ENCODE results near the gene CNTNAP2. TPM values are rescaled to one million over a fixed set of nuclear protein-coding genes. Genes with fewer than 3 reads are reported as not detected.

Gene CNTNAP2
- total and polyA plus RNA-seq, 2 donors, result 5.1 to 10.3 TPM

- Histone ChIP-seq H3K4me3 (ENCODE audit: low read length in 2 of 2) (no peak overlapping the region), H3K36me3 (ENCODE audit: control insufficient read depth in 2 of 2, insufficient read depth in 2 of 2, low read length in 1 of 2) (no peaks in the 10 kb centered on the region), H3K9me3 (ENCODE audit: control insufficient read depth in 2 of 2, insufficient read depth in 1 of 2, low read length in 1 of 2) (peaks cover 0 to 22% of the 10 kb centered on the region in 2 donors), H3K4me1 (ENCODE audit: control insufficient read depth in 2 of 2, insufficient read depth in 2 of 2, low read length in 2 of 2) (peaks cover 0 to 7% of the 10 kb centered on the region in 2 donors), H3K27me3 (ENCODE audit: control insufficient read depth in 2 of 2, insufficient read depth in 1 of 2, low read length in 1 of 2) (peaks cover 18 to 34% of the 10 kb centered on the region in 2 donors), H3K27ac (ENCODE audit: low read depth in 1 of 2, low read length in 1 of 2) (no peak overlapping the region)
- peak in 1 of 9 donors; percentile 7 for DNase-seq (ENCODE audit: low read depth in 6 of 9, low spot score in 9 of 9)
- 41% methylated on average over 6 of the region's 6 CpGs for WGBS
Observed at GRCh38 chr7:148334959-148335577, 2218.5 kb downstream of the CNTNAP2 start.

GRCh38 chr7:148335790-148336189 lies 2219.2 kb downstream of the CNTNAP2 start:
- H3K4me3 ChIP-seq (ENCODE audit: low read length in 2 of 2), result no peak overlapping the region
- peaks cover 22 to 42% of the 10 kb centered on the region in 2 donors for H3K27me3 ChIP-seq (ENCODE audit: control insufficient read depth in 2 of 2, insufficient read depth in 1 of 2, low read length in 1 of 2)
- no peak overlapping the region for H3K27ac ChIP-seq (ENCODE audit: low read depth in 1 of 2, low read length in 1 of 2)
- no peak for DNase-seq (ENCODE audit: low read depth in 6 of 9, low spot score in 9 of 9)
- H3K9me3 ChIP-seq (ENCODE audit: control insufficient read depth in 2 of 2, insufficient read depth in 1 of 2, low read length in 1 of 2), result peaks cover 0 to 15% of the 10 kb centered on the region in 2 donors
- H3K4me1 ChIP-seq (ENCODE audit: control insufficient read depth in 2 of 2, insufficient read depth in 2 of 2, low read length in 2 of 2), result peaks cover 0 to 7% of the 10 kb centered on the region in 2 donors
- H3K36me3 ChIP-seq (ENCODE audit: control insufficient read depth in 2 of 2, insufficient read depth in 2 of 2, low read length in 1 of 2), result no peaks in the 10 kb centered on the region
- WGBS, result 91% methylated on average over 1 of the region's 1 CpG

- H3K9me3 ChIP-seq (ENCODE audit: control insufficient read depth in 2 of 2, insufficient read depth in 1 of 2, low read length in 1 of 2), result peaks cover 0 to 9% of the 10 kb centered on the region in 2 donors
- no peak for DNase-seq (ENCODE audit: low read depth in 6 of 9, low spot score in 9 of 9)
- peaks cover 24 to 46% of the 10 kb centered on the region in 2 donors for H3K27me3 ChIP-seq (ENCODE audit: control insufficient read depth in 2 of 2, insufficient read depth in 1 of 2, low read length in 1 of 2)
- WGBS, result 75% methylated on average over 3 of the region's 3 CpGs
- H3K4me3 ChIP-seq (ENCODE audit: low read length in 2 of 2), result no peak overlapping the region
- H3K27ac ChIP-seq (ENCODE audit: low read depth in 1 of 2, low read length in 1 of 2), result no peak overlapping the region
- H3K36me3 ChIP-seq (ENCODE audit: control insufficient read depth in 2 of 2, insufficient read depth in 2 of 2, low read length in 1 of 2), result no peaks in the 10 kb centered on the region
- peaks cover 0 to 7% of the 10 kb centered on the region in 2 donors for H3K4me1 ChIP-seq (ENCODE audit: control insufficient read depth in 2 of 2, insufficient read depth in 2 of 2, low read length in 2 of 2)
Observed at GRCh38 chr7:148336411-148336810, 2219.8 kb downstream of the CNTNAP2 start.

- H3K36me3 ChIP-seq (ENCODE audit: control insufficient read depth in 2 of 2, insufficient read depth in 2 of 2, low read length in 1 of 2), result no peaks in the 10 kb centered on the region
- H3K4me1 ChIP-seq (ENCODE audit: control insufficient read depth in 2 of 2, insufficient read depth in 2 of 2, low read length in 2 of 2), result peaks cover 0 to 7% of the 10 kb centered on the region in 2 donors
- no peak overlapping the region for H3K4me3 ChIP-seq (ENCODE audit: low read length in 2 of 2)
- no peak overlapping the region for H3K27ac ChIP-seq (ENCODE audit: low read depth in 1 of 2, low read length in 1 of 2)
- WGBS, result 78% methylated on average over 11 of the region's 11 CpGs
- DNase-seq (ENCODE audit: low read depth in 6 of 9, low spot score in 9 of 9), result no peak
- peaks cover 0 to 6% of the 10 kb centered on the region in 2 donors for H3K9me3 ChIP-seq (ENCODE audit: control insufficient read depth in 2 of 2, insufficient read depth in 1 of 2, low read length in 1 of 2)
- peaks cover 24 to 55% of the 10 kb centered on the region in 2 donors for H3K27me3 ChIP-seq (ENCODE audit: control insufficient read depth in 2 of 2, insufficient read depth in 1 of 2, low read length in 1 of 2)
Observed at GRCh38 chr7:148337246-148337965, 2220.8 kb downstream of the CNTNAP2 start.

DNA sequence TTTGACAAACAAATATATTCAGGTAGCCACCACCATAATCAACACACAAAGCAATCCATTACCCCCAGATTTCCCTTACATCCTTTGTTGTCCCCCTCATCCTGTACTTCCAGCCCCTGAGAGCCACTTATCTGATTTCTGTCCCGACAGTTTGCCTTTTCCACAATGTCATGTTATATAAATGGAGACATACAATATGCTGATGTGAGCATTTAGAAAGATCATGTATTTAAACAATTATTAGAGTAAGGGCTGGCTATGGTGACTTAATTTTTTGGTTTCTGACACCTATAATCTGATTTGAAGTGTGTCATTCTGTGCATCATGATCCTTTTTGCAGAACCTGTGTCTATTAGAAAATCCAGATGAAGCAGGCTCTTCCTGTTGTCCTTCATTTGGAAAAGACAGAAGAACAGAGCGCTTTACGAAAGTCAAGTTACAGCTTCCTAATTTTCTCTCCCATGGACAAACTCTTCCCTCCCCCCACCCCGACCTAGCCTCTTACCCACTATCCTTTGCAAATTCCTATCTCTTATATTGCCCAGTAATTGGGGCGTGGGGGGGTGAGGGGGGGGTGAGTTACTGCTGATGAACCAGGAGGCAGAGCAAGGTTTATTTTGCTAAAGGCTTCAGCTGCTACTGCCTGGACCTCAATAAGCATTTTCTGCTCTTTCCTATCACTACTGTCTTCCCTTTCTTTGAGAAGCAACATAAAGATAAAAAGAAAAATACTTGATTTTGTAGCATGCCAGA lies 2221.6 kb downstream of the CNTNAP2 start:
- Histone ChIP-seq H3K4me1 (ENCODE audit: control insufficient read depth in 2 of 2, insufficient read depth in 2 of 2, low read length in 2 of 2) (peaks cover 0 to 7% of the 10 kb centered on the region in 2 donors), H3K36me3 (ENCODE audit: control insufficient read depth in 2 of 2, insufficient read depth in 2 of 2, low read length in 1 of 2) (no peaks in the 10 kb centered on the region), H3K4me3 (ENCODE audit: low read length in 2 of 2) (no peak overlapping the region), H3K9me3 (ENCODE audit: control insufficient read depth in 2 of 2, insufficient read depth in 1 of 2, low read length in 1 of 2) (peaks cover 0 to 6% of the 10 kb centered on the region in 2 donors), H3K27me3 (ENCODE audit: control insufficient read depth in 2 of 2, insufficient read depth in 1 of 2, low read length in 1 of 2) (peaks cover 24 to 60% of the 10 kb centered on the region in 2 donors), H3K27ac (ENCODE audit: low read depth in 1 of 2, low read length in 1 of 2) (no peak overlapping the region)
- no peak for DNase-seq (ENCODE audit: low read depth in 6 of 9, low spot score in 9 of 9)
- 46% methylated on average over 5 of the region's 5 CpGs for WGBS

- 79% methylated on average over 15 of the region's 15 CpGs for WGBS
- Histone ChIP-seq H3K36me3 (ENCODE audit: control insufficient read depth in 2 of 2, insufficient read depth in 2 of 2, low read length in 1 of 2) (no peaks in the 10 kb centered on the region), H3K9me3 (ENCODE audit: control insufficient read depth in 2 of 2, insufficient read depth in 1 of 2, low read length in 1 of 2) (peaks cover 0 to 6% of the 10 kb centered on the region in 2 donors), H3K27me3 (ENCODE audit: control insufficient read depth in 2 of 2, insufficient read depth in 1 of 2, low read length in 1 of 2) (peaks cover 24 to 57% of the 10 kb centered on the region in 2 donors), H3K4me1 (ENCODE audit: control insufficient read depth in 2 of 2, insufficient read depth in 2 of 2, low read length in 2 of 2) (peaks cover 0 to 7% of the 10 kb centered on the region in 2 donors), H3K4me3 (ENCODE audit: low read length in 2 of 2) (peak overlapping the region in 1 of 2 donors; percentile 15), H3K27ac (ENCODE audit: low read depth in 1 of 2, low read length in 1 of 2) (no peak overlapping the region)
- no peak for DNase-seq (ENCODE audit: low read depth in 6 of 9, low spot score in 9 of 9)
Observed at GRCh38 chr7:148340438-148341280, 2224.1 kb downstream of the CNTNAP2 start.

- 96% methylated on average over 1 of the region's 1 CpG for WGBS
- H3K27me3 ChIP-seq (ENCODE audit: control insufficient read depth in 2 of 2, insufficient read depth in 1 of 2, low read length in 1 of 2), result peaks cover 9 to 32% of the 10 kb centered on the region in 2 donors
- no peak overlapping the region for H3K27ac ChIP-seq (ENCODE audit: low read depth in 1 of 2, low read length in 1 of 2)
- H3K4me1 ChIP-seq (ENCODE audit: control insufficient read depth in 2 of 2, insufficient read depth in 2 of 2, low read length in 2 of 2), result peaks cover 0 to 2% of the 10 kb centered on the region in 2 donors
- DNase-seq (ENCODE audit: low read depth in 6 of 9, low spot score in 9 of 9), result no peak
- H3K4me3 ChIP-seq (ENCODE audit: low read length in 2 of 2), result no peak overlapping the region
- H3K36me3 ChIP-seq (ENCODE audit: control insufficient read depth in 2 of 2, insufficient read depth in 2 of 2, low read length in 1 of 2), result no peaks in the 10 kb centered on the region
- peaks cover 0 to under 1% of the 10 kb centered on the region in 2 donors for H3K9me3 ChIP-seq (ENCODE audit: control insufficient read depth in 2 of 2, insufficient read depth in 1 of 2, low read length in 1 of 2)
Observed at GRCh38 chr7:148344406-148344805, 2227.8 kb downstream of the CNTNAP2 start.

DNA sequence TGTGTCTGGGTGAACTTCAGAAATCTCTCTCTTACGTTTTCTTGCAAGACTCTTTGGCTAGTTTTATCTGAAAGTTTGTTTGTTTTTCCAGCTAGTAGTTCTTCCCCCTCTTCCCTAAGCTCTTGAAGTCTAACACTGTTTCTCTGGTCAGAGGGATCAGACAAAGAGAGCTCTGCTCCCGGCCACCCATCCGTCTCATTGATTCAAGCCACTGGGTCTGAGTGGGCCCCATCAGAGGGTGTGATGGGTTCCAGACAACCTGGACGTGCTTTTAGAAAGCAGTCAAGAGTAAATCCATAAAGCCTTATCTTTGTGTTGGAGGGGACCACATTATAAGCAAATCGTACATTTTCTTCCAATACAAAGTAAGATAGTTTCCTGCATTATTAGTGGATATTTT lies 2231.4 kb downstream of the CNTNAP2 start:
- no peak for DNase-seq (ENCODE audit: low read depth in 6 of 9, low spot score in 9 of 9)
- Histone ChIP-seq H3K36me3 (ENCODE audit: control insufficient read depth in 2 of 2, insufficient read depth in 2 of 2, low read length in 1 of 2) (no peaks in the 10 kb centered on the region), H3K4me3 (ENCODE audit: low read length in 2 of 2) (no peak overlapping the region), H3K27me3 (ENCODE audit: control insufficient read depth in 2 of 2, insufficient read depth in 1 of 2, low read length in 1 of 2) (peaks cover 0 to 2% of the 10 kb centered on the region in 2 donors), H3K27ac (ENCODE audit: low read depth in 1 of 2, low read length in 1 of 2) (no peak overlapping the region), H3K9me3 (ENCODE audit: control insufficient read depth in 2 of 2, insufficient read depth in 1 of 2, low read length in 1 of 2) (no peaks in the 10 kb centered on the region), H3K4me1 (ENCODE audit: control insufficient read depth in 2 of 2, insufficient read depth in 2 of 2, low read length in 2 of 2) (no peaks in the 10 kb centered on the region)
- 92% methylated on average over 5 of the region's 5 CpGs for WGBS
